Ishikawa (cell line): ENCODE data around the gene ADGRE3.

ENCODE experiments used
- CEBPB ChIP-seq: IDR thresholded peaks from 2 replicates; pipeline ENCODE4 v1.6.1; 2012
- CREB1 ChIP-seq: IDR thresholded peaks from 2 replicates; pipeline ENCODE4 v1.6.1; 2012; ENCODE audit warnings: low read depth
- EGR1 ChIP-seq: IDR thresholded peaks from 2 replicates; pipeline ENCODE4 v1.6.1; 2012
- EP300 ChIP-seq: IDR thresholded peaks from 2 replicates; pipeline ENCODE4 v1.6.1; 2012; ENCODE audit warnings: borderline replicate concordance
- FOXM1 ChIP-seq: IDR thresholded peaks from 2 replicates; pipeline ENCODE4 v1.6.1; 2012; ENCODE audit warnings: low read depth, borderline replicate concordance
- NFIC ChIP-seq: IDR thresholded peaks from 2 replicates; pipeline ENCODE4 v1.6.1; 2012
- RAD21 ChIP-seq: IDR thresholded peaks from 2 replicates; pipeline ENCODE4 v1.6.1; 2012; ENCODE audit warnings: low read depth
- TAF1 ChIP-seq: IDR thresholded peaks from 2 replicates; pipeline ENCODE4 v1.6.1; 2012; ENCODE audit warnings: low read depth, mild to moderate bottlenecking
- TCF12 ChIP-seq: IDR thresholded peaks from 2 replicates; pipeline ENCODE4 v1.6.1; 2012; ENCODE audit warnings: low read depth
- TEAD4 ChIP-seq: IDR thresholded peaks from 2 replicates; pipeline ENCODE4 v1.6.1; 2012
- YY1 ChIP-seq: IDR thresholded peaks from 2 replicates; pipeline ENCODE4 v1.6.1; 2012; ENCODE audit warnings: low read depth
- ZBTB7A ChIP-seq: IDR thresholded peaks from 2 replicates; pipeline ENCODE4 v1.6.1; 2012; ENCODE audit warnings: low read depth
- TF ChIP-seq, protein P1 (sequence below): IDR thresholded peaks from 2 replicates; pipeline ENCODE4 v1.6.1; 2012; ENCODE audit warnings: low read depth, mild to moderate bottlenecking
- TF ChIP-seq, protein P2 (sequence below): IDR thresholded peaks from 2 replicates; pipeline ENCODE4 v1.6.1; 2012
- TF ChIP-seq, protein P3 (sequence below): IDR thresholded peaks from 2 replicates; pipeline ENCODE4 v1.6.1; 2012

The ADGRE3 gene, protein sequence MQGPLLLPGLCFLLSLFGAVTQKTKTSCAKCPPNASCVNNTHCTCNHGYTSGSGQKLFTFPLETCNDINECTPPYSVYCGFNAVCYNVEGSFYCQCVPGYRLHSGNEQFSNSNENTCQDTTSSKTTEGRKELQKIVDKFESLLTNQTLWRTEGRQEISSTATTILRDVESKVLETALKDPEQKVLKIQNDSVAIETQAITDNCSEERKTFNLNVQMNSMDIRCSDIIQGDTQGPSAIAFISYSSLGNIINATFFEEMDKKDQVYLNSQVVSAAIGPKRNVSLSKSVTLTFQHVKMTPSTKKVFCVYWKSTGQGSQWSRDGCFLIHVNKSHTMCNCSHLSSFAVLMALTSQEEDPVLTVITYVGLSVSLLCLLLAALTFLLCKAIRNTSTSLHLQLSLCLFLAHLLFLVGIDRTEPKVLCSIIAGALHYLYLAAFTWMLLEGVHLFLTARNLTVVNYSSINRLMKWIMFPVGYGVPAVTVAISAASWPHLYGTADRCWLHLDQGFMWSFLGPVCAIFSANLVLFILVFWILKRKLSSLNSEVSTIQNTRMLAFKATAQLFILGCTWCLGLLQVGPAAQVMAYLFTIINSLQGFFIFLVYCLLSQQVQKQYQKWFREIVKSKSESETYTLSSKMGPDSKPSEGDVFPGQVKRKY

DNA sequence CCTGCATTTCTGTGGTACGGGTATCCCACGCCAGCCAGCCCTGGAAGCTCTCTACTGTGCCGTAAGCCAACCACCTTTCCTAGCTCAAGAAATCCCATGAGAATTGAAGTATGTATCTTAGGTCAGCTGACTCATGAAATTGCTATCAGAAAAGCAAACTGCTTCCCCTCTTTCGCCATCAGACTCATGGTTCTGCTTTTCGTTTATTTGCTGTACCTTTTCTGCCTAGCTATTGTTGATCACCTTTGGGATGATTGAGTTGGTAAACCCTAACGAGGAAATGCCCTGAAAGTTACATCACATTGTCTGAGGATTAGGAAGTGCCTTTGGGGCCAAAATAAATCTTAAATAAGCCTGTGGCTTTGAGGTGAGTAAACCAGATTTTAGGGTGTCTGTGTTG is at the start of gene ADGRE3:
Gene ADGRE3 (minus strand): TSS at position 81 of the 400 bp plus-strand sequence. CDS start 74 bp downstream, at position 7.
- TF ChIP-seq, protein P1, sequence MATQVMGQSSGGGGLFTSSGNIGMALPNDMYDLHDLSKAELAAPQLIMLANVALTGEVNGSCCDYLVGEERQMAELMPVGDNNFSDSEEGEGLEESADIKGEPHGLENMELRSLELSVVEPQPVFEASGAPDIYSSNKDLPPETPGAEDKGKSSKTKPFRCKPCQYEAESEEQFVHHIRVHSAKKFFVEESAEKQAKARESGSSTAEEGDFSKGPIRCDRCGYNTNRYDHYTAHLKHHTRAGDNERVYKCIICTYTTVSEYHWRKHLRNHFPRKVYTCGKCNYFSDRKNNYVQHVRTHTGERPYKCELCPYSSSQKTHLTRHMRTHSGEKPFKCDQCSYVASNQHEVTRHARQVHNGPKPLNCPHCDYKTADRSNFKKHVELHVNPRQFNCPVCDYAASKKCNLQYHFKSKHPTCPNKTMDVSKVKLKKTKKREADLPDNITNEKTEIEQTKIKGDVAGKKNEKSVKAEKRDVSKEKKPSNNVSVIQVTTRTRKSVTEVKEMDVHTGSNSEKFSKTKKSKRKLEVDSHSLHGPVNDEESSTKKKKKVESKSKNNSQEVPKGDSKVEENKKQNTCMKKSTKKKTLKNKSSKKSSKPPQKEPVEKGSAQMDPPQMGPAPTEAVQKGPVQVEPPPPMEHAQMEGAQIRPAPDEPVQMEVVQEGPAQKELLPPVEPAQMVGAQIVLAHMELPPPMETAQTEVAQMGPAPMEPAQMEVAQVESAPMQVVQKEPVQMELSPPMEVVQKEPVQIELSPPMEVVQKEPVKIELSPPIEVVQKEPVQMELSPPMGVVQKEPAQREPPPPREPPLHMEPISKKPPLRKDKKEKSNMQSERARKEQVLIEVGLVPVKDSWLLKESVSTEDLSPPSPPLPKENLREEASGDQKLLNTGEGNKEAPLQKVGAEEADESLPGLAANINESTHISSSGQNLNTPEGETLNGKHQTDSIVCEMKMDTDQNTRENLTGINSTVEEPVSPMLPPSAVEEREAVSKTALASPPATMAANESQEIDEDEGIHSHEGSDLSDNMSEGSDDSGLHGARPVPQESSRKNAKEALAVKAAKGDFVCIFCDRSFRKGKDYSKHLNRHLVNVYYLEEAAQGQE, result no peak
- TF ChIP-seq EGR1 (no peak), CREB1 (no peak), EP300 (no peak), TAF1 (no peak), FOXM1 (no peak), CEBPB (no peak)
- TF ChIP-seq, protein P2, sequence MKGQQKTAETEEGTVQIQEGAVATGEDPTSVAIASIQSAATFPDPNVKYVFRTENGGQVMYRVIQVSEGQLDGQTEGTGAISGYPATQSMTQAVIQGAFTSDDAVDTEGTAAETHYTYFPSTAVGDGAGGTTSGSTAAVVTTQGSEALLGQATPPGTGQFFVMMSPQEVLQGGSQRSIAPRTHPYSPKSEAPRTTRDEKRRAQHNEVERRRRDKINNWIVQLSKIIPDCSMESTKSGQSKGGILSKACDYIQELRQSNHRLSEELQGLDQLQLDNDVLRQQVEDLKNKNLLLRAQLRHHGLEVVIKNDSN, result no peak

DNA sequence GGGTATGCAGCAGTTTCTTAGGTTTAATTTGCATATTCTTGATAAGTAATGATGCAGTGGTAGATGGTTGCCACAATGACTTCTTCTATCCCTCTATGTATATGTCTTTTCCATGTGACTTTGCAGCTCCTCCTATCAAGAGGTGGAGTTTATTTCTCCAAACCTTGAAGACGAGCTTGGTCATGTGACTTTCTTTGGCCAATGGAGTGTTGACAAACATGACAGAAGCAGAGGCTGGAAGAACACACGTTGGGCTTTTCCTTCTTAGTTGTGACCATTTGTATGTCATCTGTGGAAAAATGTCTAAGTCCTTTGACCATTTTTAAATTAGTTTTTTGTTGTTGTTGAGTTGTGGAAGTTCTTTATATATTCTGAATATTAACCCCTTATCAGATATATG is 47.5 kb upstream of the ADGRE3 start:
- TF ChIP-seq TCF12 (no peak), TAF1 (no peak), CEBPB (no peak), CREB1 (no peak), FOXM1 (no peak), YY1 (no peak), EP300 (no peak)
- TF ChIP-seq, protein P1, result no peak

DNA sequence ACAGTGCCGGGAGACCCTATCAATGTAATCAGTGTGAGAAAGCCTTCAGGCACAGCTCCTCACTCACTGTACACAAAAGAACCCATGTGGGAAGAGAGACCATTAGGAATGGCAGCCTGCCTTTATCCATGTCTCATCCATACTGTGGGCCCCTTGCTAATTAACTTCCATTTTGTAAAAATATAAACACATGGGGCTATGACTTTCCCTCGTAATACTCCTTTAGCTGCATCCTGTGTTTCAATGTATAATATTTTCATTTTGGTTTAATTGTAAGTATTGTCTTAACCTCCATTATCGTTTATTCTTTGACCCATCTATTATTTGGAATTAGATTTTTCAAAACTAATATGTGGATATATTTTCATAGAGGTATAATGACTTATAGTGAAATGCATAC is 44.5 kb upstream of the ADGRE3 start:
- TF ChIP-seq NFIC (no peak), EGR1 (no peak), TCF12 (no peak), CEBPB (no peak), CREB1 (no peak), TAF1 (no peak), YY1 (no peak), TEAD4 (no peak), ZBTB7A (no peak), RAD21 (no peak), FOXM1 (no peak), EP300 (no peak)
- TF ChIP-seq, protein P3, sequence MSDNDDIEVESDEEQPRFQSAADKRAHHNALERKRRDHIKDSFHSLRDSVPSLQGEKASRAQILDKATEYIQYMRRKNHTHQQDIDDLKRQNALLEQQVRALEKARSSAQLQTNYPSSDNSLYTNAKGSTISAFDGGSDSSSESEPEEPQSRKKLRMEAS, result no peak
- TF ChIP-seq, protein P1, result no peak
- TF ChIP-seq, protein P2, result no peak

DNA sequence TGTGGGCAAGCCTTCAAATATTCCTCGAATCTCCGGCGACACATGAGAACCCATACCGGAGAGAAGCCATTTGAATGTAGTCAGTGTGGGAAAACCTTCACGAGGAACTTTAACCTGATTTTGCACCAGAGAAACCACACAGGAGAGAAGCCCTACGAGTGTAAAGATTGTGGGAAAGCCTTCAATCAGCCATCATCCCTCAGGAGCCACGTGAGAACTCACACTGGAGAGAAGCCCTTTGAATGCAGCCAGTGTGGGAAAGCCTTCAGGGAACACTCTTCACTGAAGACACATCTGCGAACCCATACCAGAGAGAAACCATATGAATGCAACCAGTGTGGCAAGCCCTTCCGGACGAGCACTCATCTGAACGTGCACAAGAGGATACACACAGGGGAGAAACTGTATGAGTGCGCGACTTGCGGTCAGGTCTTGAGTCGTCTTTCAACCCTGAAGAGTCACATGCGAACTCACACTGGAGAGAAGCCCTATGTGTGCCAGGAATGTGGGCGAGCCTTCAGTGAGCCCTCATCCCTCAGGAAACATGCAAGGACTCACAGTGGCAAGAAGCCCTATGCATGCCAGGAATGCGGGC is 44.0 kb upstream of the ADGRE3 start:
- no peak for TF ChIP-seq EGR1
- TF ChIP-seq, protein P2, result peak; percentile 29; the same call in 1 of the 2 replicates
